Vagina (tissue), 2 donors: Measurements from ENCODE around the gene CNNM2. TPM values are rescaled to one million over a fixed set of nuclear protein-coding genes. Genes with fewer than 3 reads are reported as not detected.

Experiments
- DNase-seq, 2 donors: peaks; one replicate each; pipeline ENCODE4 v3.0.0-alpha.2; 2017; ENCODE audit errors: extremely low spot score in 2 of 2
- H3K27ac ChIP-seq: fragments of 200-600 bp; sonication (generic); one replicate; pipeline ENCODE4 v1.5.1; 2019
- H3K27me3 ChIP-seq: fragments of 200-600 bp; sonication (generic); one replicate; pipeline ENCODE4 v1.5.1; 2019
- H3K36me3 ChIP-seq, 2 donors: fragments of 200-600 bp; sonication (generic); one replicate each; pipeline ENCODE4 v1.5.1; 2017 to 2019
- H3K4me1 ChIP-seq: fragments of 200-600 bp; sonication (generic); one replicate; pipeline ENCODE4 v1.5.1; 2019
- H3K4me3 ChIP-seq, 2 donors: fragments of 200-600 bp; sonication (generic); 1 replicate in 1 of 2; 2 replicates in 1 of 2; pipeline ENCODE4 v1.5.1; 2016 to 2019
- H3K9me3 ChIP-seq: fragments of 200-600 bp; sonication (generic); one replicate; pipeline ENCODE4 v1.5.1; 2019
- POLR2A ChIP-seq, 2 donors: fragments of 450-650 bp; IDR thresholded peaks; one replicate each; pipeline ENCODE4 v1.6.1; 2017; ENCODE audit warnings: antibody characterized with exemption in 2 of 2, mild to moderate bottlenecking in 2 of 2, moderate library complexity in 2 of 2
- POLR2AphosphoS5 ChIP-seq, 2 donors: sonication (generic); formaldehyde crosslinking; IDR thresholded peaks; one replicate each; pipeline ENCODE4 v1.9.0; 2017; ENCODE audit warnings: antibody characterized with exemption in 2 of 2, mild to moderate bottlenecking in 2 of 2, low read depth in 1 of 2; ENCODE audit not compliant: insufficient read depth in 1 of 2
- intact Hi-C: fragments of 100-400 bp; cut with DNase I; formaldehyde crosslinking; loops from one replicate; pipeline ENCODE4 v1.15.1; 2023
- total RNA-seq: library from RNA; depleted of rRNA; stranded (reverse); fragments of >200 nt; gene quantifications from one replicate; pipeline ENCODE4 v1.2.3, GENCODE V29; 2016
- TF ChIP-seq, protein P1 (sequence below), 3 experiments: fragments of 450-650 bp in 2 of 3; fragments of 200-600 bp in 1 of 3; sonication (generic) in 1 of 3; IDR thresholded peaks; one replicate each; pipeline ENCODE4 v1.5.1; 2017 to 2019; ENCODE audit warnings: antibody characterized with exemption in 3 of 3, mild to moderate bottlenecking in 2 of 3, moderate library complexity in 2 of 3

CNNM2 gene
- total RNA-seq, 1 donor from 2014 or later, result 9.6 TPM

- no peak overlapping the region for H3K27ac ChIP-seq
- intact Hi-C loops, result no loop called here
- no peak for DNase-seq
- TF ChIP-seq POLR2A (IDR thresholded peaks at IDR 0.05) (no peak), POLR2AphosphoS5 (IDR thresholded peaks at IDR 0.05; ENCODE audit: insufficient read depth in 1 of 2, low read depth in 1 of 2) (no peak)
- TF ChIP-seq, protein P1, sequence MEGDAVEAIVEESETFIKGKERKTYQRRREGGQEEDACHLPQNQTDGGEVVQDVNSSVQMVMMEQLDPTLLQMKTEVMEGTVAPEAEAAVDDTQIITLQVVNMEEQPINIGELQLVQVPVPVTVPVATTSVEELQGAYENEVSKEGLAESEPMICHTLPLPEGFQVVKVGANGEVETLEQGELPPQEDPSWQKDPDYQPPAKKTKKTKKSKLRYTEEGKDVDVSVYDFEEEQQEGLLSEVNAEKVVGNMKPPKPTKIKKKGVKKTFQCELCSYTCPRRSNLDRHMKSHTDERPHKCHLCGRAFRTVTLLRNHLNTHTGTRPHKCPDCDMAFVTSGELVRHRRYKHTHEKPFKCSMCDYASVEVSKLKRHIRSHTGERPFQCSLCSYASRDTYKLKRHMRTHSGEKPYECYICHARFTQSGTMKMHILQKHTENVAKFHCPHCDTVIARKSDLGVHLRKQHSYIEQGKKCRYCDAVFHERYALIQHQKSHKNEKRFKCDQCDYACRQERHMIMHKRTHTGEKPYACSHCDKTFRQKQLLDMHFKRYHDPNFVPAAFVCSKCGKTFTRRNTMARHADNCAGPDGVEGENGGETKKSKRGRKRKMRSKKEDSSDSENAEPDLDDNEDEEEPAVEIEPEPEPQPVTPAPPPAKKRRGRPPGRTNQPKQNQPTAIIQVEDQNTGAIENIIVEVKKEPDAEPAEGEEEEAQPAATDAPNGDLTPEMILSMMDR (IDR thresholded peaks at IDR 0.05), result no peak
- no peaks in the 10 kb centered on the region for H3K27me3 ChIP-seq
- no peaks in the 10 kb centered on the region for H3K9me3 ChIP-seq
- H3K4me1 ChIP-seq, result peaks cover 6% of the 10 kb centered on the region
- H3K36me3 ChIP-seq, result no peaks in the 10 kb centered on the region
- no peak overlapping the region for H3K4me3 ChIP-seq
These were observed 67.7 kb downstream of the CNNM2 start for GRCh38 chr10:102985811-102986210.

DNA sequence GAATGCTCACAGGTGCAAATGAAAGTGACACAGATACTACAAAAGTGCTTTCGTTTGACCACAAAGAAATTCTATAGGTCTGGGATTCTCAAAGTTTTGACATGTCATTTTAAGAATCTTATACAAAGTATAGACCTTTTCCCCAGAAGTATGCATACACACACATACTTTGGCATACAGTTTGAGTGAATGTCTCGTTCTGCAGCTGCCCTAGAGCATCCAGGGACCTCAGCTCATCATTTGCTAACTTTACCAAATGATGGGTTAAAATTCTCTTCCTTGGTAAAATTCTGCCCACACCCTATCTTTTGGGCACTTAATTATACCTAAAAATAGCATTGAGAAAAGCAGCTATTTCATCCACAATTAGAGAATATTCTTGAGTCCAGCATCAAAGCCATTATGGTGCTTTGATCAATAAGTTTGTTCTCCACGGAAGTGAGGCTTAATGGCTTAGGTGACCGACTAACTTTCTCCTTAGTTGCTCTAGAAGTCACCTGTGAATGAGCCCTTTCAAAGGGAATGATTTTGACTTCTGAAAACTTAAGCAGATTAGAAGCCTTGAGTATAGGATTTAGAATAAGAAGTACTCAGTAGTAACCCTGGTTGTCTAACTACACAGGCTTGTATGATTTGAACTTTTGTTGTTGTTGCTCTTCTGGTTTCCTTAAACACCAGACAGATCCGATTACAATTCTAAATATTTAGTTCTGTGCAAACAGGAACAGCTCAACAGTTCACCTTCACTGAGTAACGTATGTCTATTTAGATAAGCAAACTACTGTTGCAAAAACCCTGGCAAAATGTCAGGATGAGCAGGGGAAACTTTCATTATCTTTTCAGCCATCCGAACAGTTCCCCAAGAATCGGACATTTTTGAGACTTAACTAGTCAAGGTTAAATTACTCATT is 70.6 kb downstream of the CNNM2 start:
- intact Hi-C loops, result no loop called here
- no peaks in the 10 kb centered on the region for H3K9me3 ChIP-seq
- H3K27me3 ChIP-seq, result no peaks in the 10 kb centered on the region
- peaks cover 6% of the 10 kb centered on the region for H3K4me1 ChIP-seq
- H3K36me3 ChIP-seq, result no peaks in the 10 kb centered on the region
- TF ChIP-seq POLR2A (IDR thresholded peaks at IDR 0.05) (no peak), POLR2AphosphoS5 (IDR thresholded peaks at IDR 0.05; ENCODE audit: insufficient read depth in 1 of 2, low read depth in 1 of 2) (no peak)
- TF ChIP-seq, protein P1 (IDR thresholded peaks at IDR 0.05), result no peak
- no peak overlapping the region for H3K27ac ChIP-seq
- DNase-seq, result no peak
- no peak overlapping the region for H3K4me3 ChIP-seq

DNA sequence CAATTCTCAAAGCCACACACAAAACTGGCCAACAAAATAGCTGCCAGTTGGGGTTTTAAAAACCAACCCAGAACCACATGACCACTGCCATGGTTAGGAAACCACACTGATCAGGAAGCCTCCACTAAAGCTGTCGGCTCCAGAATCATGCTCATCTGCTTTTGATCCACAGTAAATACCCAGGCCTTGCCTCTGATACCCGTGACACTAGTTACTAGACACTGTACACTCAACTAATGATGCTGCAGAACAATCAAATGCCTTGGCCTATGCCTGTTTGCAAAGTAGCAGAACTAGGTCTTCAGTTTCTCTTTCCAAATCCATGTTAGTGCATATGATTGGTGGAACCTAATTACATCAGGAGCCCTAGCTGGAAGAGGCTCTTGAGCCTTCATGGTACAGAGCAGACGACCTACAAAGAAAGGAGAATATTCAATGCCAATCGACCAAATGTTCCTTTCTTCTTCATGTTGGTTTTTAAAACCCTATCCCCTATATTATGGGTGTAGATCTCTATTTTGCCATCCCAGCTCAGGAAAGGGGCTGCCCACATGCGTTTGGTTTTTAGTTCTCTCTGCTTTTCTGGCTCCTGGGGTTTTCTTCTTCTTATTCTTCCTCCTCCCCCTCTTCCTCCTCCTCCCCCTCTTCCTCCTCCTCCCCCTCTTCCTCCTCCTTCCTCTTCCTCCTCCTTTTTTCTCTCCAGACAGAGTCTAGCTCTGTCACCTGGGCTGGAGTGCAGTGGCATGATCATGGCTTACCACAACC is 76.6 kb downstream of the CNNM2 start:
- H3K27ac ChIP-seq, result no peak overlapping the region
- H3K4me3 ChIP-seq, result no peak overlapping the region
- no peaks in the 10 kb centered on the region for H3K27me3 ChIP-seq
- TF ChIP-seq POLR2AphosphoS5 (IDR thresholded peaks at IDR 0.05; ENCODE audit: insufficient read depth in 1 of 2, low read depth in 1 of 2) (no peak), POLR2A (IDR thresholded peaks at IDR 0.05) (no peak)
- TF ChIP-seq, protein P1 (IDR thresholded peaks at IDR 0.05), result no peak
- H3K36me3 ChIP-seq, result no peaks in the 10 kb centered on the region
- no peak for DNase-seq
- H3K4me1 ChIP-seq, result no peaks in the 10 kb centered on the region
- intact Hi-C loops, result no loop called here
- H3K9me3 ChIP-seq, result no peaks in the 10 kb centered on the region

DNA sequence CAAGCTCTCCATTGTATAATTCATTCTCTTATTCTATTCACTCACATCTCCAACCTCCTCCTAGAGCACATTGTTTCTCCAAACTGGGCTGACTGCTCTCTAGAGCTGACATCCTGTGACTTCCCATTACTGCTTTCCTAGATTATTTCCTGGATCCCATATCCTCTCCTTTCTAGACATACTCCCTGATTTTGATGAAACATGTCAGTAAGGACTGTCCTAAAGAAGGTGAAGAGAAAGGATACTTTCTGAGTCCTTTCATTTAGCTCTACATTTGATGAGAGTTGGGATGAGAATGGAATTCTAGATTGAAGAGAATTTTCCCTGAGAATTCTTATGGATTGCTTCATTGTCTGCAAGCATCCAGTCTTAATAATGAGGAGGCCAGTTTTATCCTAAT is 78.8 kb downstream of the CNNM2 start:
- H3K27me3 ChIP-seq, result no peaks in the 10 kb centered on the region
- no peak for TF ChIP-seq POLR2AphosphoS5 (IDR thresholded peaks at IDR 0.05; ENCODE audit: insufficient read depth in 1 of 2, low read depth in 1 of 2)
- no peak for TF ChIP-seq POLR2A (IDR thresholded peaks at IDR 0.05)
- TF ChIP-seq, protein P1 (IDR thresholded peaks at IDR 0.05), result no peak
- intact Hi-C loops, result no loop called here
- no peaks in the 10 kb centered on the region for H3K4me1 ChIP-seq
- H3K9me3 ChIP-seq, result no peaks in the 10 kb centered on the region
- no peak overlapping the region for H3K27ac ChIP-seq
- no peaks in the 10 kb centered on the region for H3K36me3 ChIP-seq
- H3K4me3 ChIP-seq, result no peak overlapping the region
- DNase-seq, result no peak
